Activated naive CD4-positive, alpha-beta T cell (primary cell): ENCODE data around the gene TMPRSS13.
A peak's percentile ranks its signal among the peaks of the same experiment; 100 is the strongest.
"Not testable (repeated sequence)": the region's sequence is repeated elsewhere in the genome, so short reads cannot be mapped to it uniquely, and the experiment has no call there.

ENCODE experiments used
- DNase-seq, 4 experiments: peaks; one replicate each; lab custom pipeline; 2025; lab: John Stamatoyannopoulos, UW

Gene TMPRSS13

DNA sequence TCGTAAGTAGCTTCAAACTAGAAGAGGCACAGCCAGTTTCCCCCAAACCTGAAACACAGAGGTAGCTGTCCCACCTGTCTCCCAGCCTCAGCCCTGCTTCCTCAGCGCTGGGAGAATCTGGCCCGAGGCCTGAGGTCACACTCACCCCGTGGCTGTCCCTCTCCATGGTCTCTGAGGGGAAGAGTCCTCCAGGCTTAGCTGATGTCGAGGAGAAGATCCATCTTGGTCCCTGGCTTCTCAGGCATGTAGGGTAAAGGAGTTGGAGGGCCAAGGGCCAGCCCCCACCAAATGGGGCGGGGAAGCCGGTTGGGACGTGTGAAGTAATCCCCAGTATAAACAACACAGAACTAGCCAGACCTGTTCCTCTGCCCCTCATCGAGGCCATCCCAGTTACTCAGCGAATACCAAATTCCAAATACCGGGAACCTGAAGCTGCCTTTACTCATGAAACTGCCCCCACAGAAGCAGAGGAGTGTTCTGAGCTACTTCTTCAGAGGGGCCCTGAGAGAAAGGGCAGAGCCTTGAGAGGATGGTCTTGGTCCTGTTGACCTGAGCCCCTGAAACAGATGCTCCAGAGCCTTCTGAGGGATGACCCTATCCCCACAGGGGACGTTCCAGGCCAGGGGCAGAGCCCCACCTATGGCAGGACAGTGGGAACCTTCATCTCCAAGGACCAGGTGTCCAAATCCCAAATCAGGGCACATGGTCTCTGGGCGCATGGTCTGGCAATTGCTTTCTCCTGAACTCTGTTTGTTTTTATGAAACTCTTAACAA, at the start of gene TMPRSS13:
TMPRSS13 (minus strand) TSS at position 261 of the 774 bp plus-strand sequence; CDS start at position 166, 95 bp downstream.
- DNase-seq = no peak

DNA sequence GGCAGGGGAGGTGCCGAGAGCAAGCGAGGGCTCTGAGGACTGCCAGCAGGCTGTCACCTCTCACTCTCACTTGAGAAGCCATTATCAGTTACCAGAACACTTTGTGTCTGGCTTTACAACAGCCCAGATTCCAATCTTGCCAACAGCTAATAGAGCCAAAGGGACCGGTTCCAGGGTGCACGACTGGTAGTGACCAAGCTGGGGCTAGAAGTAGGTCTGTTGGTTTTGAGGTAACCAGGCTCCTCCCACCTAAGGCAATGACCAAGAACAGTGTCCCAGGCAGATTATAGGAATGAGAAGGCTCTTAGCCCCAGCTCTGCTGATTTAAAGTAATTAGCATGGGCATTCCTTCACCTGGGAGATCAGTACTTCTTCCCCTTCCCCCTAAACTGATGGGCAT, 49.8 kb upstream of the TMPRSS13 start:
- DNase-seq = no peak

DNA sequence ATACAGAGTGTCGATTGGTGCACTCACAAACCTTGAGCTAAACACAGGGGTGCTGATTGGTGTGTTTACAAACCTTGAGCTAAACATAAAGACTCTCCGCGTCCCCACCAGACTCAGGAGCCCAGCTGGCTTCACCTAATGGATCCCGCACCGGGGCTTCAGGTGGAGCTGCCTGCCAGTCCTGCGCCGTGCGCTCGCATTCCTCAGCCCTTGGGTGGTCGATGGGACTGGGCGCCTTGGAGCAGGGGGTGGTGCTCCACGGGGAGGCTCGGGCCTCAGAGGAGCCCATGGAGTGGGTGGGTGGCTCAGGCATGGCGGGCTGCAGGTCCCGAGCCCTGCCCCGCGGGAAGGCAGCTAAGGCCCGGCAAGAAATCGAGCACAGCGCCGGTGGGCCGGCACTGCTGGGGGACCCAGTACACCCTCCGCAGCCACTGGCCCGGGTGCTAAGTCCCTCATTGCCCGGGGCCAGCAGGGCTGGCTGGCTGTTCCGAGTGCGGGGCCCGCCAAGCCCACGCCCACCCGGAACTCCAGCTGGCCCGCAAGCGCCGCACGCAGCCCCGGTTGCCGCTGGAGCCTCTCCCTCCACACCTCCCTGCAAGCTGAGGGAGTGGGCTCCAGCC, 49.2 kb upstream of the TMPRSS13 start:
- not testable (repeated sequence) for DNase-seq

DNA sequence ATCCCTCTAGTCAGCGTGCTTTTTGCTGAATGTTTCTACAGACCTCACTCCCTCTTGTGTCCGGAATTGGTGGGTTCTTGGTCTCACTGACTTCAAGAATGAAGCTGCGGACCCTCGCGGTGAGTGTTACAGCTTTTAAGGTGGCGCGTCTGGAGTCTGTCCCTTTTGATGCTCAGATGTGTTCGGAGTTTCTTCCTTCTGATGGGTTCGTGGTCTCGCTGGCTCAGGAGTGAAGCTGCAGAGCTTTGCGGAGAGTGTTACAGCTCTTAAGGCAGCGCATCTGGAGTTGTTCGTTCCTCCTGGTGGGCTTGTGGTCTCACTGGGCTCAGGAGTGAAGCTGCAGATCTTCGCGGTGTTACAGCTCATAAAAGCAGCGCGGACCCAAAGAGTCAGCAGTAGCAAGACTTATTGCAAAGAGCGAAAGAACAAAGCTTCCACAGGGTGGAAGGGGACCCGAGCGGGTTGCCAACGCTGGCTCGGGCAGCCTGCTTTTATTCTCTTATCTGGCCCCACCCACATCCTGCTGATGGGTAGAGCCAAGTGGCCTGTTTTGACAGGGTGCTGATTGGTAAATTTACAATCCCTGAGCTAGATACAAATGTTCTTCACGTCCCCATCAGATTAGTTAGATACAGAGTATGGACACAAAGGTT, 48.5 kb upstream of the TMPRSS13 start:
- DNase-seq = not testable (repeated sequence)

DNA sequence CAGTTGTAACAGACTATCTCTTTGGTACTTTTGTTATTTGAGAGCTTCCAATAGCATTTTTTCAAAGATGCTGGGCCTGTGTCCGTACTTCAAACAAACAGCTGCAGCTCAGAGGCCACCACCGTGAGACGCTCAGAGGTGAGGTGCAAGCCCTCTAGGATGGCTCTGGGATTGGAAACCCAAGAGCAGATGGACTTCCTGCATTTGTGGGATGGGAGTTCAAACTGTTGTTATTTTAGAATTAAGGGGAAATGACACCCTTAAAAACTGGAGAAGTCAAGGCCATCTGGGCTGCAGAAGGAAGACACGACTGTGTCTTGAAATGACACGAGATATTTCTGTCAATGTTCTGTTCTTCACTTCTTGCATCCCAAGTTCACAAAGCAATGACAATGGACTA, 47.8 kb upstream of the TMPRSS13 start:
- no peak for DNase-seq

DNA sequence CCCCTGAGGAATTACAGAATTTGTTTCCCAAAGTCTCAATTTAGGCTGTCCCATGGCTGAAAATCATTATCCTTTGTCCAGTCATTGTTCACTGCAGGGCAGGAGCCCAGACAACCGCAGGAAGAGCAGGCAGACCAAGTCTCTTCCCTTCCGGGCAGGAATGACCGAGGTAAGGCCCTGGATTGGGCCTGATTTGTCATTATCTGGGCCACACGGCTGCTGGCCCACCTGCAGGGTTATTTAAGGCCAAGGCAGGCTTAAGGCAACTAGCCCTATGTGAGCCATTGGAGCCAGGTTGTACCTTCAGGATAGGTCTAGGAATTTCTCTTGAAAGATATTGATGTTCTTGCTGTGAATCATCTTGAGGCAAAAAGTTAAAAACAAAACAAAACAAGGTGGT, 47.2 kb upstream of the TMPRSS13 start:
- DNase-seq = no peak

DNA sequence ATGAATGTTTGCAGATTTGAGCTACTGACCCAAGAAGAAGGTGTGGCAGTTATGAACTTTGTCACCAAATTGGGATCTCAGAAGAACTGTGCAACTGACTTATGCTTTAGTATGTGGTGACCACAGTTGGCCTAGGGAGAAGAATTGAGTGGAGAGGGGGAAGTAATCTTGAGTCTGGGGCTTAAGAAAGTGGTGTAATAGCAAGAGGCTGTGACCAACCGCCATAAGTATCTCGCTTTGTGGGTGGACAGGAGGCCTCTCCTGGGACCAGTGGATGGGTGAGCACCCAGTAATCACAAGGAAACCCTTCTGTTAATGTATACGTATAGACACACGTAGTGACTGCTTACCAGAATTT, 44.3 kb upstream of the TMPRSS13 start:
- DNase-seq = no peak

DNA sequence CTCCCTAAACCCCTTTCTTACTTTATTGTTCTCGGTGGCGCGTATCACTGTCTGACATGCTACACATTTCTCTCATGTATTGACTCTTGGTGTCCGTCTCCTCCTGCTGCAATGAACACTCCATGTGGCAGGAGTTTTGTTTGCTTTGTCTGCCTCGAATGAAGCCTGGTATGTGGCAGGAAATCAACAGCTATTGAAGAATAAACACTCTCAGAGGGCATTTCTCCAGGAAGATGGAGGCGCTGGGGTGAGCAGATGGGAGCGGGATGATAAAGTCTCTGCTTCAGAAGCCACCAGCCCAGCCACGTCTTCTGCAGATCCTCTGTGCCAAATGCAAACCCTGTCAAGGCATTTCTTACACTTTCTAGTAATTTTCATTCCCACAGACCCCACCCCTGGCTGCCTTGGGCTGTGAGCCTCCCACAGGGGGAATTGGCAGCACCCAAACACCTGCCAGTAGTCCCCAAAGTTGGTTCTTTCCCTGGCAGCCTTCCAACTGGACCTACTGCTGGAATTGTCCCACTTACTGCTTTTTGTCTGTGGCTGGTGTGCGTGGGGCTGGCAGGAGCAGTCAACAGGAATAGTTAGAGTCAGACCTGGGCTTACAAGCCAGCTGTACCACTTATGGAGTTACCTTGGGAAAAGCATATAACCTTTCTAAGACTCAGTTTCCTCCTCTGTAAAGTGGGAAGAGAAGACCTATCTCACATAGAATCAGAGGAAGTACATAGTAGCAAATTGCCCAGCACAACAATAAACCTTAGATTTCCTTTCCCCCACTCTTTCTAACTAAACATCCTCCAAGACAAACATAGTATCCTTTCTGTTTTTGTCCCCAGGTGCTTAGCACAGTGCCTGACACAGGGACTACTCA, 43.7 kb upstream of the TMPRSS13 start:
- DNase-seq = no peak

DNA sequence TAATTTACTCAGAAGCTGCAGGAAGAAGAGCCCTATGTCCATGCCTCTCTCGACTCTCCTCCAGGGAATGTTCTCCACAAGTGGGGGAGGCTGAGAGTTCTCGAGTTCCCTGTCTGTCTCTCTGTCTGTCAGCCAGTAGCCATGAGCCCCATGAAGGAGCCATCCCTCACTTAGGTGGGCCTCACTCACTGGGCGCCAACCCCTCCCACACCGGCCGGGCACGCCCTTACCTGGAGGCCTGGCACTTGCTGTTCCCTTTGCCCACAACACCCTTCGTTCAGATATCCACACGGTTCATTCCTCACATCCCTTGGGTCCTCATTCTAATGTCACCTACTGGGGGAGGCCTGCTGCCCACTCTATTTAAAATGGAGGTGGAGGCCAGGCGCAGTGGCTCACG, 42.8 kb upstream of the TMPRSS13 start:
- DNase-seq = no peak

DNA sequence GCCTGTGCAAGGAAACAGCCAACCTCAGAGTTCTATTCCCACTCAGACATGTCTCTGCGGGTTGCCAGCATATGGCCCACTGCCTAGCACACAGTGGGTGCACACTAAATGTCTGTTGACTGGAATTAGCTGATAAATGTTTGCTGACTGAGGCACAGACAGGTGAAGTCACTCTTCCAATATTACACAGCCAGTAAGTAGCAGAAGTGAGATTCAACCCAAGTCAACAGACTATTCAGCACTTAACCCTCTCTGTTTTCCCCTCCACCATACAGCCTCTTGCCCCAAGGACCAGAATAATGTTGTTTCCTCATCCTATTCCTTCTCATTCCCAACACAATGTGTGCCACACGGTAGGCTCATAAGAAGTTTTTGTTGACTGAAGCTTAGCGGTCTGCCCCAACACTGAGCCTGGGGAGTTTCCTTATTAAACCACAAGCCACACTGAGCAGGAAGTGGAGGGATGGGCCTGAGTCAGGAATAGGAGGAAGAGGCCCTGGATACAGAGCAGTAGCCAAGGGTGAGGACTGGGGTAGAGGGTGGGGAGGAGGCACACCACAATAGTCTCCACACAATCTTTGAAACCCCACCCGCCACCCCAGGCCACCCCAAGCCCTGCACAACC, 41.3 kb upstream of the TMPRSS13 start:
- no peak for DNase-seq

DNA sequence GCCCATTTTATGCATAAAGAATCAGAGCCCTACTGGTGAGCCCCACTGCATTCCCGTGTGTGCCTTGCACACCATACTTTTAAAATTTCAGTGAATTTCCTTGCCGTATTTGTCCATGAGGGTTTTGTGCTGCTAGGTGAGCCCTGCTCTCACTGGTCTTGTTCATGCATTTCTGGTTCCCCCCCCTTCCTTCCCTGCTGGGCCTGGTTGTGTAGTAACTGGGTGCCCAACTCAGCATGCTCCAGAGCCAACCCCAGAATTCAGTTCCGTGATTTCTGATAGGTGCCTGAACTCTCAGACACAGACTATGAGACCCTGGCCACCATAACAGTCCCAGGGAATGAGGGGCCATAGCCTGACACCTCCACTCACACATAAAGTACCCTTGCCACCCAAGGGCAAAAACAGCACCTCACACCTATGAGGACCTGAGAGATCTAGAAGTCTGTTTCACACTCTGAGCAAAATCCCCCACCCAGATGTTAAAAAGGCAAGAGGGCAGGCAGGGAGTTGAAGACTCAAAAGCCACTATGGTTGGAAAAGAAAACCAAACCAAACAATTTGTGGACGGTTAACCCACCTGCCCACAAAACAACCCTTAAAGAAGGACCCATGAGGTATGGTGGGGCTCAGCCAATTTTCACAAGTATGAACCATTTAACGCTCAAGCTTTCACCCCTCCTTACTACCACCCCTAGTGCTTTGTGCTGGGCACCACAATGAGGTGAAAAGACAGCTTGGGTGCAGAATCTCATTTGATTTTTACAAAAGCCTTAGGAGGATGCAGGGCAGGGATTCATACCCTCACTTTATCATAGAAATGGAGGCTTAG, 40.2 kb upstream of the TMPRSS13 start:
- DNase-seq = no peak

DNA sequence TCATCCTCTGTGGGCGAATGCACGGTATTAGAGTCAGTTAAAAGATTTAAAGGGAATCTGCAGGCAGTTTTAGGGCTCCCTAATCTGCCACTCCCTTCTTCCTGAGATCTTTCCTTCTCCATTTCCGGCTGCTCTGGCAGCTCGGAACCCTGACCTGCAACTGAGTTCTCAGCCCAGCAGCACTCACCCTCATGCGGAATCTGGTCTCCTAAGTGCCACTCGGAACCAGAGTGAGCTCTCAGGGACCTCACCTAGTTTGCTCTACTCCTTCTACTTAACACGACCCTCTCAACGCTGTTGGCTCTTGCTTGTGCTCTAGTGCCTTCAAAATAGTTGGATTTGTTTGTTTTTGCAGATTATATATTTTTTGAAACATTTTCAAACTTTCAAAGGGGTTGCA, 37.7 kb upstream of the TMPRSS13 start:
- no peak for DNase-seq

DNA sequence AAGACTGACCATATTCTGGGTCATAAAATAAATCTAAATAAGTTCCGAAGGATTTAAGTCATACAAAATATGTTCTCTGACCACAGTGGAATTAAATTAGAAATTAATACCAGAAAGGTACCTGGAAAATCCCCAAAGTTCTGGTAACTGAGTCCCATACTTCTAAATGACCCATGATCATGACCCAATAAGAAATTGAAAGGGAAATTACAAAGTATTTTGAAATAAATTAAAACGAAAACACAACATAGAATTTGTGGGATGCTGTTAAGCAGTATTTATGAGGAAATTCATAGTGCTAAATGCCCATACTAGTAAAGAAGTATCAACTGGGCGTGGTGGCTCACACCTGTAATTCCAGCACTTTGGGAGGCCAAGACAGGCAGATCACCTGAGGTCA, 33.6 kb upstream of the TMPRSS13 start:
- no peak for DNase-seq

DNA sequence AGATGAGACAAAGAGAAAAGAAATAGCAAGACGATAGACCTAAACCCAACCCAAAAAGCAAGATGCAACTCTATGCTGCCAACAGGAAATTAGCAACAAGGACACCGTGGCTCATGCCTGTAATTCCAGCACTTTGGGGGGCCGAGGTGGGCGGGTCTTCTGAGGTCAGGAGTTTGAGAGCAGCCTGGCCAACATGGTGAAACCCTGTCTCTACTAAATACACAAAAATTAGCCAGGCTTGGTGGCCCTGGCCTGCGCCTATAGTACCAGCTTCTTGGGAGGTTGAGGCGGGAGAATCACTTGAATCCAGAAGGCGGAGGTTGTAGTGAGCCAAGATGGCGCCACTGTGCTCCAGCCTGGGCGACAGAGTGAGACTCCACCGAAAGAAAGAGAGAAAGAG, 32.7 kb upstream of the TMPRSS13 start:
- DNase-seq = no peak

DNA sequence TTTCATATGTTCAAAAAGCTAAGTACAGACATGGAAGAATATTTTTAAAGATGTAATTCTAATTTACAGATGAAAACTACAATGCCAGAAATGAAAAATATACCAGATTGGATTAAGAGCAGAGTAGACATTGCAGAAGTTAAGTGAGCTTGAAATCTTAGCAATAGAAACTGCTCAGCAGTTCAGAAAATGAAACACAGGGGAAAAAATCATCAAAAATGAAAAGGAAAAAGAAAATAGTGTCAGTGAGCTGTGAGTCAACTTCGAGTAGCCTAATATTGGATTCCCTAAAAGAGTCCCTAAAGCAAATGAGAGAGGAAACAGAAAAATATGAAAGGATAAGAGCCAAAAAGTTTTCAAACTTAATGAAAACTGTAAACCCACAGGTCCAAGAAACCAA, 31.2 kb upstream of the TMPRSS13 start:
- no peak for DNase-seq

DNA sequence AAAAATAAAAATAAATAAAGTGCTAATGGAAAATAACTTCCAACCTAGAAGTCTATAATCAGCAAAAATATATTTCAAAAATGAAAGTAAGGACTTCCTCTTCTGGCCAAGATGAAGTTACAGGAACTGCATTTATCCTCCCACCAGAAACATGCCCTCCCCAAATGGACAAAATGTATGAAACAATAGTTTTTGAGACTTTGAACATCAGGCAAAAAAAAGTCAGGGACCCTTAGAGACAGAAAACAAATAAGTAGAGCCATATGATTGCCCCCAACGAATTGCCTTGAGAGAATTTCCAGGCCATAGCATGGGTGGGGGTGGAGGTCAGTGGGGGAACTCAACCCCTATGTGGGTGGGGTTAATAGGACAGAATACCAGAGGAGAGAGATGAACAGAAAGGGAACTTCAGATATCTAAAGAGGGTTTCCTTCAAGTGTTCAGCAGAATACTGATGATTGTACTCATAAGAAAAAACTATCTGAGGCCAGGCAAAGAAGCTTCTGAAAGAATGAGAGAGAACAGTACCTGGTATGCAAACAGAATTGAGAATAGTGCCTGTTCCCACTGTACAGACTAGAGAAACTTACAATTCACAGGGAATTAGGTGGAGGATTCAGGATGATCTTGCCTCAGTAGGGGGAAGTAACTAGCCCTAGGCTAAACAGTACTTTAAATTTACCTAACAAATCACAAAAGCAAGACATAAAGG, 30.4 kb upstream of the TMPRSS13 start:
- DNase-seq = no peak

DNA sequence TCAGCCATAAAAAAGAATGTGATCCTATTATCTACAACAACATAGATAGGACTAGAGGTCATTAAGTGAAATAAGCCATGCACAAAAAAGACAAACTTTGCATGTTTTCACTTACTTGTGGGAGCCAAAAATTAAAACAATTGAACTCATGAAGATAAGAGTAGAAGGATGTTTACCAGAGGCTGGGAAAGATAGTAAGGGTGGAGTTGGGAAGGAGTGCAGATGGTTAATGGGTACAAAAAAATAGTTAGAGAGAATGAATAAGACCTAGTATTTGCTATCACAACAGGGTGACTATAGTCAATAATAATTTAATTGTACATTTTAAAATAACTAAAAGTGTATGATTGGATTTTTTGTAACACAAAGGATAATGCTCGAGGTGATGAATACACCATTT, 29.7 kb upstream of the TMPRSS13 start:
- DNase-seq = no peak

DNA sequence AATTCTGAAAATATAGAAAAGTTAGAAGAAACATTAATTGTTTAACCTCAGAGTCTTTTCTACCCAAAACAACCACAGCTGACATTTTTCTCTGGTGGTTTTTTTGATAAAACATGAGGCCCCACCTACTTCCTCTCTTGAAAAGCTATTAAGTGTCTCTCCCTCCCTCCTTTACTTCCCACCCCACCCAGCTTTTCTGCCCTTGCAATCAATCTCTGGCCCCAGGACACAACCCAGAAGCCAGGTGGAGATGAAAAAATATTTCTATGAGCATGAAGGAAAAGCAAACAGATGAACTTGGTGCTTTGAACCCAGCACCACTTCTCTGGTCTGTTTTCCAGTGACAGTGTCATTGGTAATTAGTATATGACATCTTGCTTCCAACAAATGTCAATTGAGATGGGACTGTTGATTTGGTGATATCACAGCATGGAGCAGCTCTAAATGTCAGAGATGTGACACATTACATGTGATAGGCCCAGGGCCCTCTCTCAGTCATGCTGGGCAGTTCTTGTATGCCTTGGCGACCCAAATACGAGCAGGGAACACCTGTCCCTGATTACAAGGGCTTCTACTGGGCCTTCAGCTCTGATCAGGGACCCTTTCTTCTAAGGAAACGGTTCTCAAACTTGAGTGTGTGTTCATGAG, 23.9 kb upstream of the TMPRSS13 start:
- DNase-seq = peak in 1 of 4 experiments; percentile 11
